Activated CD4-positive, alpha-beta T cell treated with anti-CD3 and anti-CD28 coated beads, Interleukin-2, amount 50 U/mL, for 4 hours (primary cell): Measurements from ENCODE around the gene MAPK12.

Source experiments
- DNase-seq, 2 experiments: peaks; one replicate each; pipeline ENCODE4 v3.0.0-alpha.2; 2020

MAPK12 gene

GRCh38 chr22:50298937-50299784 lies 37.7 kb upstream of the MAPK12 start:
- no peak for DNase-seq

- DNase-seq, result no peak
Observed at GRCh38 chr22:50298266-50298637, 36.8 kb upstream of the MAPK12 start.

DNA sequence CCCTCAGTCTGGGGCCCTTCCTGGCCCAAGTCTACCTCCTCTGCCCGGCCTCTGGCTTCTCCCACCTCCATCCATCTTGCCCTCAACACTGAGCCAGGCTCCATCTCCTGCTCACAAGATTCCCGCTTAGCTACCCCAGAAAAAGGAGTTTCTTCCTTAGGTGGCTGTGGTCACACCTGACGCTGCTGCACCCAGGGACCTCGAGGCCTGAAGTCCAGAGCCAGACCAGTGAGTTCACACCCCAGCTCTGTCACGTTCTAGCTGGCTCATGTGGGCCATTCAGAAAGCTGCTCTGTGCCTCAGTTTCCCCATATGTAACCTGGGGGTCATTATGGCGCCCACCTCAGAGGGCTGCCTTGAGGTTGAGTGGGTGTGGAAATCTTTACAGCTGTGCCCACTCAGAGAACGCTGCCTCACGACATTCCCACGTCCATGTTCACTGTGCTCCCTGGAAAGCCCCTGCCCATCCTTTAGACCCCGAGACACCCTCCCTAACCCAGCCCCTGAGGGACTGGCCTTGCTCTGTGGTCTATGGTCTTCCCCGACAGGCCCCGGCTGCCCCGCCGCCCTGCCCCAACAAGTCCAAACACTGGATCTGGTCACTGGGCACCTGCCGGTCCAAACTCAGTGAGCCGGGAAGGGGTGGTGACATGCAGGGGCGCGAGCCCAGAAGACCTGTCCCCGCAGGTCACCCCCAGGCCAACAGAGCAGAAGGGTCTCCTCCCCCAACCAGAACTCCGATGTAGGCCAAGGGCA lies 36.2 kb upstream of the MAPK12 start:
- DNase-seq, result no peak

DNA sequence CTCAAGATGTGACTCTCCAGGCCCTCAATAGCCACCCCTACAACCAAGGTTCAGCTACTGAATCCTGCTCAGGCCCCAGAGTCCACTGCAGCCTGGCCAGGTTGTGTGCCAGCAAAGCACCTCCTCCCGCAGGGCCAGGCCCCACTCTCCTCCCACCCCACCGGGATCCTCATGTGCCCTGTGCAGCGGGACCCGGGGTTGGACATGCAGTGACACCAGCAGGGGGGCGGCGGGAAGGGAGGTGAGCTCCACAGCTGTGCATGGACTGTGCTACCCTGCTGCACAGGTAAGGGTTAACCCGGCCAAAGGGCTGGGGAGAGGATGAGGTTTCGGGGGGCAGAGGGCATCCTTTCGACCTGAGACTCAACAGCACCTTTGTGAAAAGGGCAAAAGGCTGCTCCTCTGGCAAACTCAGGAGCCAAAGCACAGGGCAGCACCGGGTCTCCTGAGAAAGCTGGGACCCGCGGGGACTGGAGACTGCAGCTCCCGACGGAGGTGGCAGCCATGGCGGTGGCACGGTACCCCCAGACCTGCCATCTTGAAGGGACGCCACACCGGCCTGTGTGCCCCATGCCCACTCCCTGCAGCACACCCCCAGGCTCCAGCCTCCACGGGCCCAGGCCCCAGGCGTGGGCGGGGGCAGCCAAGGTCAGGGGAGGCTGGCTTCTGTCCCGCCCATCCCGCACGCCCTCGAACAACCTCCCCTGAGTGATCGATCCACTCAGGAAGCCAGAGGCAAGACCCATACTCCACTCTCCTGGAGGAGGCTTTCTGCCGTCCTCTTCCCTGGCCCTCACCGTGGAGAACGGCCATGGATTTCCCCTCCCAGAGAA lies 35.4 kb upstream of the MAPK12 start:
- no peak for DNase-seq

DNA sequence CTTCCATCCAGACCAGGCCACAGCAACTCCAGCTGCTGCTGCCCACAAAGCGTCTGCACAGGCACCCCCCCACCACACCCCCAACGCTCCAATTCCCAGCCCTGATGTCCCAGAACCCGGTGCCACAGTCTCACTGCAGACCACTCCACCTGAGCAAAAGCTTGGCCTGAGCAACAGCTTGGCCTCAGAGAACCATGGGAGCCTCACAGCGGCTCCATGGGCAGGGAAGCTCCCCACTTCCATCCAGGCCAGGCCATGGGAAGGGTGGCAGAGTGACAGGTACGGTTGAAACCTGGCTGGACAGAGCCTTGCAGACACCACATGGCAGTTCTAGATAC lies 32.8 kb upstream of the MAPK12 start:
- DNase-seq, result no peak

GRCh38 chr22:50293441-50294318 lies 32.2 kb upstream of the MAPK12 start:
- no peak for DNase-seq

GRCh38 chr22:50292643-50293440 lies 31.4 kb upstream of the MAPK12 start:
- DNase-seq, result no peak

- no peak for DNase-seq
Observed at GRCh38 chr22:50289942-50290630, 28.6 kb upstream of the MAPK12 start.

- no peak for DNase-seq
Observed at GRCh38 chr22:50289151-50289941, 27.9 kb upstream of the MAPK12 start.

DNA sequence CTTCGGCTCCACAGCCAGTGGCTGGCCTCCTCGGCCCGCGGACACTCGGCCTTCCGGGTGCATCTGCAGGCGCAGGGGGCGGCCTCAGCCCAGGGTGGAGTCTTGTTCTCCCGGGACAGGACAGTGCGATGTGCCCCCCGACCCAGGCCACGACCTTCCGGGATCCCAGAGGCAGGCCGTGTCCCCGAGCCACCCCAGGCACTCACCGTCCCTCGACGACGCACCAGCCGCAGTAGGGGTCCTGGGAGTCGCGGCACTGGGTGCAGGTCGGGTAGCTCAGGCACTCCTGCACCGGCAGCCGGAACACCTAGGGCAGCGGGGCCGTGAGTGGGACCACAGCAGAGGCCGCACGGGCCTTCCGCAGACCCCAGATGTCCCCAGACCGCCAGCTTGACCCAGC lies 26.2 kb upstream of the MAPK12 start:
- DNase-seq, result no peak

DNA sequence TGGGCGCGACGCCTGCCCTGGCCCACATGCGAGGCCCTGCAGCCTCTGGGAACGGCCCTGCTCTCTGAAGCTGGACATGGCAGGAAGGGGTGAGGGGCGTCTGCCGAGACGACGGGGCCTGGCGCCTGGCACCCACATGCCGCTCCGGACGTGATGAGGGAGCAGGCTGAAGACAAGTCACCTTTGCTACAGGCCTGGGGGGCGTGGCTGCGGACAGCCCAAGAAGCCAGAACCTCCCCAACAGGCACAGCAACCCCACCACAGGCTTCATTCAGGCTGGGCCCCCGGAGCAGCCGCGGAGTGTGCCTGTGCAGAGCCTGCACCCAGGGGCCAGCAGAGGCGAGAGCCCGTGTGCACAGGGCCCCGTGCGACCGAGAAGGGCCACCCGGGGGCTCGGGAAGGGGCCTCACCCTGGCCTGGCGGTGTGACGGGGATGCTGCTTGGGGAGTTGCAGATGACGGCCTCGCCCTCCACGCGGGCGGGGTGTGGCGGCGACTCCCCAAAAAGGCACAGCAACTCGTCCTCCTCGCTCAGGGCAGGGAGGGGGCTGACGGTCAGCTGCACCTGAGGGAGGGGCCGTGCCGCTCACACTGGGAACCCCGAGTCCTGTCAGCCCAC lies 25.3 kb upstream of the MAPK12 start:
- no peak for DNase-seq

DNA sequence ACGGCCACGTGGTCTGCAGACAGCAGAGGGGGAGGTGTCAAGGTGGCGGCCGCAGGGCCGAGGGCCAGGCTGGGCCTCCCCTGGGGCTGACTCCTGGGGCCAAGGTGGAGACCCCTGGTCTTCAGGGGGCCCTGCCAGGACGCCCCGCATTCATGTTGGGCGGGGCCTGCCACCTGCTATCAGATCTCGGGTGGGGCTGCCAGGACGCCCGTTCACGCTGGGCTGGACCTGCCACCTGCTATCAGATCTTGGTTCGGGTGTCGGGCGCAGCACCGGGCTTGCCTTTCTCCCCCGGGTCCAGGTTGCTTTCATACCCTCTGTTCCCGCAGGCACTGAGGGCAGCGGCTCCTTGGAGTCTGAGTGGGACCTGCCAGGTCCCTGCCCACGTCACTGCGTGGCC lies 24.8 kb upstream of the MAPK12 start:
- DNase-seq, result no peak

DNA sequence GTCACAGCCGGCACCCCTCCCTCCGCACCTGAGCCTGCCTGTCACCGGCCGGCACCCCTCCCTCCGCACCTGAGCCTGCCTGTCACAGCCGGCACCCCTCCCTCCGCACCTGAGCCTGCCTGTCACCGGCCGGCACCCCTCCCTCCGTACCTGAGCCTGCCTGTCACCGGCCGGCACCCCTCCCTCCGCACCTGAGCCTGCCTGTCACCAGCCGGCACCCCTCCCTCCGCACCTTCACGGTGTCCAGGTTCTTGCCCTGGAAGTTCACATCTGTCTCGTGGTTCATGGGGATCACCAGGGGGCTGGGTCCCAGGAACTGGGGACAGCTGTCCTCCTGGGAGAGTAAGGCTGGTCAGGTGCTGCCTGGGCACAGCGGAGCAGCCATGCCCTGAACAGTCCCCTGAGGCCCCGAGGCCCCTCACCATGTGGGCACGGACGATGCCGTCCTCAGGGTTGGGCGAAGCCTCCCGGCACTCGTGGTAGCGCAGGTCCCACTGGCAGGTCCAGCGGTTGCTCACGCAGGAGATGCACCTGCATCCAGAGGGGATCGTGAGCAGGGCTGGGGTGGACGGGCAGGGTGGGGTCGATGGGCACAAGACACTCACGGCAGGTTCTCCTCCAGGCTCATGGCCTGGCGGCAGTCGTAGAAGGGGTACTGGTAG lies 24.2 kb upstream of the MAPK12 start:
- DNase-seq, result no peak

- no peak for DNase-seq
Observed at GRCh38 chr22:50284479-50284878, 23.0 kb upstream of the MAPK12 start.

- no peak for DNase-seq
Observed at GRCh38 chr22:50283821-50284220, 22.3 kb upstream of the MAPK12 start.

DNA sequence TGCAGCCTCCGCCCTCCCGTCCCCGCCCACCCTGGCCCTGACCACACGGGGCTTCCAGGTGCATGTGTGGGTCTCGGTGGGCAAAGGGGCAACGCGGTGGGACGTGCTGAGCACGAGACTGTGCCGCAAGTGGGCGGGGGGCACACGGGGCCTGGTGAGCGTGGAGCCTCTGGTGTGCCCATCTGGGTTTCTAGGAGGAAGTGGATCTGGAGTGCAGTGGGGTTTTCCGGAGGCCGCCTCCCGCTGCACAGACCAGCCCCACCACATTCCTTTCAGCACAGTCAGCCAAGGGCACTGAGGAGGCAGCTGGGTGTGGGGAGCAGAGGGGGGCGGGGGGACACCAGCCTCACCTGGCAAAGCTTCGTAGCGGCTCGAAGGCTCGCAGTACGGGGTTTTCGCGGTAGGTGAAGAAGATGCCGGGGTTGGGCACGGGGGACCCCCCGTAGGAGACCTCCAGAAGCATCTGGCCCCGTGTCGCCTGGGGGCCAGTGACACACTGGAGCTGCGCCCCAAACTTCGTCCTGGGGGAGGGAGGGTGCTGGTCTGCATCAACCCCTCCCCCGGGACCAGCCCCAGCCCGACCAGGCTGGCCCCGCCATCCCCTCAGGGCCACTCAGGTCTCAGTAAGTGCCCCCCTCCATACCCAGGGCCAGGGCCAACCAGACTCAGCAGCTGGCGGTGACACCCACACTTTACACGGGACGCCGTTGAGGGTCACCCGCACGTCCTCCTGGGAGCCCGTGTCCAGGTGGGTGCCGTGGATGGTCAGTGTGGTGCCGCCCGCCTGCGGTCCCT lies 21.1 kb upstream of the MAPK12 start:
- DNase-seq, result no peak

DNA sequence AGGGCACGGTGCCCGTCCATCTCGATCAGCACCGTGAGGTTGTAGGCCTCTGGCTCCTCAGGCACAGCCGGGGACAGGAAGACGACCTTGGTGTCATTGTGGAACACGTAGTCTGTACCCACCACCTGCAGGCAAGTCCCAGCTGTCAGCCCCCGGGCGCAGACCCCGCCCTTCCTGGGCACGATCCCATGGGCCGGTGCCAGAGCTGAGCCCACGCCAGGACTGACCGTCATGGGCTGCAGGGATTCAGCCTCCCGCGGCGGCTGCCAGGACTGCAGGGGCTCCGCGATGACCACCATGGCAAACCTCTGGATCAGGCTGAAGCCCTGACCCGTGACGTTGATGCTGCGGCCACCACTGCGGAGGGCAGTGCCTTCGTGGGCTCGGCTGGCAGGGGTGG lies 20.5 kb upstream of the MAPK12 start:
- no peak for DNase-seq

DNA sequence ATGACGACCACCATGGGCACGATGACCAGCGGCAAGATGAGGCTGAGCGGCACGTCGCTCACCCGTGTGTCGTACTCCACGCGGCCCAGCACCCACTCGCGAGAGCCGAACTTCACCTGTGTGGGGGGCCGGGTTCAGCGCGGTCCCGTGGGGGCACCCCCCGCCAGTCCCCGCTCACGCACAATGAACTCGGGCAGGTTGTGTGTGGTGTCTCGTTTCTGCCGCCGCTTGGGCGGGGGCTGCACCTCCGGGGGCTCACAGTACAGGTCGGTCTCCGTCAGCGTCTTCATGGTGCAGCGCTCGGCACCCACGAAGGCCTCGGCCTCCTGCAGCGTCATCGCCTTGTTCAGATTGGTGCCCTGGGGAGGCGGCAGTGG lies 19.9 kb upstream of the MAPK12 start:
- no peak for DNase-seq
